SJSA1 (cell line): ENCODE results near the gene NEIL3. TPM values are rescaled to one million over a fixed set of nuclear protein-coding genes. Genes with fewer than 3 reads are reported as not detected.

Experiments
- DNase-seq, 2 experiments: peaks; one replicate each; pipeline ENCODE4 v3.0.0-alpha.2; 2015 to 2020; ENCODE audit warnings: low spot score in 2 of 2, low read depth in 1 of 2
- H3K27ac ChIP-seq: fragments of 250-450 bp; sonication (Bioruptor Pico); 2 replicates; pipeline ENCODE4 v1.5.1; 2020; ENCODE audit warnings: mild to moderate bottlenecking, moderate library complexity
- H3K27me3 ChIP-seq: fragments of 250-450 bp; sonication (Bioruptor Pico); replicated peaks from 2 replicates; pipeline ENCODE4 v1.5.1; 2020; ENCODE audit warnings: mild to moderate bottlenecking, moderate library complexity
- H3K36me3 ChIP-seq: fragments of 250-450 bp; sonication (Bioruptor Pico); 2 replicates; pipeline ENCODE4 v1.5.1; 2020; ENCODE audit warnings: mild to moderate bottlenecking
- H3K4me1 ChIP-seq: fragments of 250-450 bp; sonication (Bioruptor Pico); replicated peaks from 2 replicates; pipeline ENCODE4 v1.6.1; 2021; ENCODE audit warnings: mild to moderate bottlenecking
- H3K4me3 ChIP-seq: fragments of 250-450 bp; sonication (Bioruptor Pico); 2 replicates; pipeline ENCODE4 v1.5.1; 2020; ENCODE audit warnings: mild to moderate bottlenecking
- H3K9me3 ChIP-seq: fragments of 250-450 bp; sonication (Bioruptor Pico); replicated peaks from 2 replicates; pipeline ENCODE4 v1.5.1; 2020; ENCODE audit warnings: mild to moderate bottlenecking
- total RNA-seq: library from RNA; depleted of rRNA; stranded (reverse); fragments of >200 nt; shearing (Covaris generic); gene quantifications from 2 replicates; pipeline ENCODE4 v1.2.3, GENCODE V29; 2014

The NEIL3 gene
- total RNA-seq, 1 experiment from 2014 or later, result 26.8 TPM

- no peak for DNase-seq
Observed at GRCh38 chr4:177356921-177357320, 47.2 kb downstream of the NEIL3 start.

GRCh38 chr4:177367336-177367735, 57.7 kb downstream of the NEIL3 start:
- no peaks in the 10 kb centered on the region for H3K9me3 ChIP-seq
- H3K27me3 ChIP-seq, result no peaks in the 10 kb centered on the region
- H3K36me3 ChIP-seq, result no peaks in the 10 kb centered on the region
- H3K4me3 ChIP-seq, result no peak overlapping the region
- H3K4me1 ChIP-seq, result no peaks in the 10 kb centered on the region
- no peak for DNase-seq
- no peak overlapping the region for H3K27ac ChIP-seq

More at GRCh38 chr4:177356921-177357320, 47.2 kb downstream of the NEIL3 start:
- Histone ChIP-seq H3K4me1 (no peaks in the 10 kb centered on the region), H3K36me3 (peaks cover 26% of the 10 kb centered on the region), H3K27ac (no peak overlapping the region), H3K9me3 (no peaks in the 10 kb centered on the region), H3K4me3 (no peak overlapping the region), H3K27me3 (no peaks in the 10 kb centered on the region)

- no peaks in the 10 kb centered on the region for H3K4me1 ChIP-seq
- no peak overlapping the region for H3K27ac ChIP-seq
- no peak overlapping the region for H3K4me3 ChIP-seq
- peaks cover 5% of the 10 kb centered on the region; the same call in 1 of the 2 replicates for H3K27me3 ChIP-seq
- no peak for DNase-seq
- no peaks in the 10 kb centered on the region for H3K9me3 ChIP-seq
- no peaks in the 10 kb centered on the region for H3K36me3 ChIP-seq
Observed at GRCh38 chr4:177369372-177369771, 59.7 kb downstream of the NEIL3 start.

- Histone ChIP-seq H3K27ac (no peak overlapping the region), H3K9me3 (no peaks in the 10 kb centered on the region), H3K4me3 (no peak overlapping the region), H3K4me1 (no peaks in the 10 kb centered on the region), H3K27me3 (peaks cover 5% of the 10 kb centered on the region; the same call in 1 of the 2 replicates), H3K36me3 (no peaks in the 10 kb centered on the region)
- no peak for DNase-seq
Observed at GRCh38 chr4:177371461-177371860, 61.8 kb downstream of the NEIL3 start.

- Histone ChIP-seq H3K27ac (no peak overlapping the region), H3K27me3 (peaks cover 5% of the 10 kb centered on the region; the same call in 1 of the 2 replicates), H3K4me3 (no peak overlapping the region), H3K36me3 (no peaks in the 10 kb centered on the region), H3K9me3 (no peaks in the 10 kb centered on the region), H3K4me1 (no peaks in the 10 kb centered on the region)
- DNase-seq, result no peak
Observed at GRCh38 chr4:177374966-177375365, 65.3 kb downstream of the NEIL3 start.

- Histone ChIP-seq H3K4me3 (no peak overlapping the region), H3K4me1 (no peaks in the 10 kb centered on the region), H3K36me3 (no peaks in the 10 kb centered on the region), H3K27ac (no peak overlapping the region), H3K27me3 (peaks cover 5% of the 10 kb centered on the region; the same call in 1 of the 2 replicates), H3K9me3 (no peaks in the 10 kb centered on the region)
- DNase-seq, result no peak
Observed at GRCh38 chr4:177375372-177375771, 65.7 kb downstream of the NEIL3 start.

- DNase-seq, result no peak
- H3K4me1 ChIP-seq, result no peaks in the 10 kb centered on the region
Observed at GRCh38 chr4:177376024-177376423, 66.3 kb downstream of the NEIL3 start.

GRCh38 chr4:177380730-177381287, 71.1 kb downstream of the NEIL3 start:
- Histone ChIP-seq H3K4me1 (no peaks in the 10 kb centered on the region), H3K27me3 (no peaks in the 10 kb centered on the region), H3K27ac (no peak overlapping the region), H3K9me3 (no peaks in the 10 kb centered on the region), H3K4me3 (no peak overlapping the region), H3K36me3 (no peaks in the 10 kb centered on the region)
- peak in 1 of 2 experiments; percentile 42 for DNase-seq

More at GRCh38 chr4:177376024-177376423, 66.3 kb downstream of the NEIL3 start:
- no peak overlapping the region for H3K4me3 ChIP-seq
- no peaks in the 10 kb centered on the region for H3K36me3 ChIP-seq
- H3K9me3 ChIP-seq, result no peaks in the 10 kb centered on the region
- H3K27me3 ChIP-seq, result peaks cover 5% of the 10 kb centered on the region; the same call in 1 of the 2 replicates
- no peak overlapping the region for H3K27ac ChIP-seq

- no peaks in the 10 kb centered on the region for H3K27me3 ChIP-seq
- no peak for DNase-seq
- H3K9me3 ChIP-seq, result no peaks in the 10 kb centered on the region
Observed at GRCh38 chr4:177381762-177382310, 72.2 kb downstream of the NEIL3 start.

GRCh38 chr4:177384856-177385397, 75.3 kb downstream of the NEIL3 start:
- Histone ChIP-seq H3K27me3 (no peaks in the 10 kb centered on the region), H3K36me3 (no peaks in the 10 kb centered on the region), H3K4me3 (no peak overlapping the region), H3K9me3 (no peaks in the 10 kb centered on the region), H3K27ac (no peak overlapping the region), H3K4me1 (no peaks in the 10 kb centered on the region)
- no peak for DNase-seq

More at GRCh38 chr4:177381762-177382310, 72.2 kb downstream of the NEIL3 start:
- H3K4me3 ChIP-seq, result no peak overlapping the region
- H3K4me1 ChIP-seq, result no peaks in the 10 kb centered on the region
- H3K36me3 ChIP-seq, result no peaks in the 10 kb centered on the region
- H3K27ac ChIP-seq, result no peak overlapping the region

GRCh38 chr4:177385576-177386277, 76.1 kb downstream of the NEIL3 start:
- no peak for DNase-seq
- no peaks in the 10 kb centered on the region for H3K4me1 ChIP-seq
- H3K9me3 ChIP-seq, result no peaks in the 10 kb centered on the region
- H3K36me3 ChIP-seq, result no peaks in the 10 kb centered on the region
- no peak overlapping the region for H3K27ac ChIP-seq
- no peaks in the 10 kb centered on the region for H3K27me3 ChIP-seq
- H3K4me3 ChIP-seq, result no peak overlapping the region

- no peak overlapping the region for H3K27ac ChIP-seq
- no peaks in the 10 kb centered on the region for H3K4me1 ChIP-seq
- H3K4me3 ChIP-seq, result no peak overlapping the region
- no peaks in the 10 kb centered on the region for H3K9me3 ChIP-seq
- no peaks in the 10 kb centered on the region for H3K27me3 ChIP-seq
- no peaks in the 10 kb centered on the region for H3K36me3 ChIP-seq
- DNase-seq, result no peak
Observed at GRCh38 chr4:177386278-177386815, 76.7 kb downstream of the NEIL3 start.

- no peaks in the 10 kb centered on the region for H3K27me3 ChIP-seq
- H3K36me3 ChIP-seq, result no peaks in the 10 kb centered on the region
- no peaks in the 10 kb centered on the region for H3K4me1 ChIP-seq
- DNase-seq, result no peak
- H3K9me3 ChIP-seq, result no peaks in the 10 kb centered on the region
- no peak overlapping the region for H3K27ac ChIP-seq
- H3K4me3 ChIP-seq, result no peak overlapping the region
Observed at GRCh38 chr4:177391287-177391686, 81.6 kb downstream of the NEIL3 start.

- Histone ChIP-seq H3K36me3 (no peaks in the 10 kb centered on the region), H3K4me1 (no peaks in the 10 kb centered on the region), H3K27me3 (no peaks in the 10 kb centered on the region), H3K27ac (no peak overlapping the region), H3K4me3 (no peak overlapping the region), H3K9me3 (no peaks in the 10 kb centered on the region)
- DNase-seq, result no peak
Observed at GRCh38 chr4:177391953-177392352, 82.3 kb downstream of the NEIL3 start.
